DMS53 (cell line): Measurements from ENCODE around the gene PHLPP2.
"Not testable (repeated sequence)": the region's sequence is repeated elsewhere in the genome, so short reads cannot be mapped to it uniquely, and the experiment has no call there.

Source experiments
- DNase-seq: peaks from one replicate; lab custom pipeline; 2025; lab: John Stamatoyannopoulos, UW

The PHLPP2 gene

GRCh38 chr16:71722801-71723536, 1.5 kb downstream of the PHLPP2 start:
- peak; percentile 81 for DNase-seq

- no peak for DNase-seq
These were observed 3.3 kb downstream of the PHLPP2 start for GRCh38 chr16:71721066-71721740.

- no peak for DNase-seq
These were observed 12.0 kb downstream of the PHLPP2 start for GRCh38 chr16:71712501-71712900.

GRCh38 chr16:71711789-71712188, 12.7 kb downstream of the PHLPP2 start:
- no peak for DNase-seq

GRCh38 chr16:71709229-71709781, 15.2 kb downstream of the PHLPP2 start:
- no peak for DNase-seq

DNA sequence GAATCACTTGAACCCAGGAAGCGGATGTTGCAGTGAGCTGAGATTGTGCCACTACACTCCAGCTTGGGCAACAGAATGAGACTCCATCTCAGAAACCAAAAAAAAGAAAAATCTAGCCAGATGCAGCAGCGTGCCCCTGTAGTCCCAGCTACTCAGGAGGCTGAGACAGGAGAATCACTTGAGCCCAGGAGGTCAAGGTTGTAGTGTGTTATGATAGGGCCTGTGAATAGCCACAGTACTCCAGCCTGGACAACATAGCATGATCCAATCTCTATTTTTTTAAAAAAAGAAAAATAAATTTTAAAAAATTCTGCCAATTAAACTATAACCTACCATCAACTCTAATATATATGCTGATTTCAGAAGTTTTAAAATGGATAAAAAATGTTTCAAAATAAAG, 15.8 kb downstream of the PHLPP2 start:
- DNase-seq, result no peak

GRCh38 chr16:71707199-71707598, 17.3 kb downstream of the PHLPP2 start:
- DNase-seq, result no peak

DNA sequence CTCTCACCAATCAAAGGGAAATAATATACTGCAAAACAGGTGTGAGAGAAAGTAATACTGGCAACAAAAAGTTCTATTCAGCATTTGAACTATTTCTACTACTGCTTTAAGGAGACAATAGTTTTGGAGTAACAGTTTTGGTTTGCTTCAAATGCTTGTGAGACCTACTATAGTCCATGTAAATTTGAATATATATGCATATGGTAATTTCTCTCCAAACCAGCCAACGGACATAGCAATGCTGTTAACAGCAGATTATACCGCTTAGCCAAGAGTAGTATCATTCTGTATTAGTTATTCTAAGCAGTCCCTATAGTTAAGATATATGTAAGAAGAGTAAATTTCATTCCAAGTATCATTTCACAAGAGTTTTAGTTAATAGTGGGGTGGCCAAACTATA, 18.5 kb downstream of the PHLPP2 start:
- no peak for DNase-seq

DNA sequence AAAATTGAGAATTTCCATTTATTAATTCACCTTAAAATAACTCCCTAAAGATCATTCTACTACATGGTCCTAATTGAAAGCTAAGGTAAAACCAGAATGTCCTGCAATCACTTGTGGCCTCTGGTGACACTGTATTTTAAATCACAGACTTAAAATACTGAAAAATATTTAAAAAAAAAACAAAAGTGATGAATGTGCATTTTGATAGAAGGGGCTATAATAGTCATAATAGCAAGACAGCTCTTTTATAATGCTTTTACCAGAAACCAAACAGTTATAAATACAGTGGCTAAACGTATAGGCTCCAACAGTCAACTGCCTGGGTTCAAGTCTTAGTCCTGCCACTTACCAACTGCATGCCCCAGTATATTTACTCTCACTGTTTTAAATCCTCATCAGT, 21.2 kb downstream of the PHLPP2 start:
- DNase-seq, result no peak

DNA sequence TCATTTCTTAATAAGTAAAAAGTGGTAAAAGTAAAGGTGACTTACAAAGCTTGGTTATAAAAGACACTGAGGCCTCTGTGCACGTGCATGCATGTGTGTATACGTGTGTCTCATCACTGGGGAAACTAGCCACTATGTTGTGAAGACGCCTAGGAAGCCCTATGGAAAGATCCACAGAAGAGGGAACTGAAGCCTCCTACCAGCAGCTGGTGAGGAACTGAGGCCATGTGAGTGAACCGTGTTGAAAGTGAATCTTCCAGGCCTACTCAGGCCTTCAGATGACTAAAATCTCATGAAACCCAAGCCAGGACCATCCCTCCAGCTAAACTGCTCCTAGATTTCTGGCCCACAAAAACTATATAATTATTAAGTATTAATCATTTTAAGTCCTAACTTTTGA, 23.7 kb downstream of the PHLPP2 start:
- no peak for DNase-seq

- no peak for DNase-seq
These were observed 26.0 kb downstream of the PHLPP2 start for GRCh38 chr16:71698491-71698890.

- DNase-seq, result no peak
These were observed 31.3 kb downstream of the PHLPP2 start for GRCh38 chr16:71693164-71693563.

DNA sequence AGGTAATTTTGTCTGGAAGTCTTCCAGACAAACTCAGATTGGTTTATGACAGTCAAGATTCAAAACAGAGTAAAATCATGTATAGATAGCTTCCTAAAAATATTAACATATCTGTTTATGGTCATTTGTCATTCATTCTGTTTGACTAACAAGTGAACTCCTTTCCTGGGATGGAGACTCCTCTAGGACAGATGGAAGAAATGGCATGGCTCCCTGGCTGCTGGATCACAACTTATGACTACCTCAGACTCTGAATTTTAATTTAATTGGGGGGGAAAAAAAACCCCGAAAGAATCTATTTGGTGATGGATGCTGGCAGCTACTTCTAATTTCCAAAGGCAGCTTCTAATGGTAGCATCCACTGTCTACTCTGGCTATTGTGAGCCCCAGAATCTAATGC, 34.6 kb downstream of the PHLPP2 start:
- DNase-seq, result no peak

DNA sequence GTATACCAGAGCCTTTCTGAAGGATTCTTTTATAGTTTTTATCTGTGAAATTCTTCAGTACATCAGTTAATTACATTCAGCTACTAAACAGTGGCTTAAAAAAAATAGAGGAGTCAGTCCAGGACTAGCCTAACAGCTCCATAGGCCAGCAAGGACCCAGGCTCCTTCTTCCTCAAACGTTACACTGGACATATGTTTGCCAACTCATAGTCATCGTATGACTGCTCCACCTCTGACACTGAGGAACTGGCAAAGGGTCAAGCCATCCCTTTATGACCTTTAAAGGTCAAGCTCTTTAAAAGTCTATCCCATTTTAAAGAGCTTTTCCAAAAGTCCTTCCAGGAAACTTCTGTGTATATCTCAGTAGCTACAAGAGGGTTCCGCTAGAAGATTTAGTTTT, 36.6 kb downstream of the PHLPP2 start:
- no peak for DNase-seq

DNA sequence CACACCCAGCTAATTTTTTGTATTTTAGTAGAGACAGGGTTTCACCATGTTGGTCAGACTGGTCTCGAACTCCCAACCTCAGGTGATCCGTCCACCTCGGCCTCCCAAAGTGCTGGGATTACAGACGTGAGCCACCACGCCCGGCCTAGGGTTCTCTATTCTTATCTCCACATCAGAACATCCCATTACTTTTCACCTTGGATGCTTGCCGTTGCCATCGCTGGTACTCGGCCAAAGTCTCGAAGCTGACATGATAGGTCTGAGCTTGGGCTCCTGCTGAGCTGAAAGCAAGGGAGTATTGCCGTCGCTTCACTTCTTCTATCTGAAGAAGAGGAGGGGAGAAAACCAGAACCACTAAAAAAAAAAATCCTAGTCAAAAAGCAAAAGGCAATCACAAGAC, 40.2 kb downstream of the PHLPP2 start:
- not testable (repeated sequence) for DNase-seq

DNA sequence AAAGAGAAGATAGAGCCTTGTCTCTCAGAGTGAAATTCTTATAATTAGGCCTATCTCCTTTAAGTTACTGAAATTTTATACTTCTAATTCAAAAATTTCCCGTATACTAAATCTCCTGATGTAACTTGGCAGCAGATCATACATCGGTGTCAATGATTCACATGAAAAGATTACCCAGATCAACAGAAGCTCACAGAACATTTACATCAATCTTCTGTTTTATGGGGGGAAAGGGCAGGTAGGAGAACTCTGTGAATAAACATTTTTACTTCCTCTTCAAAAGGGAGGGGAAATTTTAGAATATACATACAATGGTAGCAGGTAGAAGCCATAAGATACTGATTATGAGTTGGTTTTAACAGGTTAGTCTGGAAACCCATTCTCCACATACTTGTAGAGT, 43.1 kb downstream of the PHLPP2 start:
- no peak for DNase-seq

- no peak for DNase-seq
These were observed 48.3 kb downstream of the PHLPP2 start for GRCh38 chr16:71676236-71676635.

- no peak for DNase-seq
These were observed 49.1 kb downstream of the PHLPP2 start for GRCh38 chr16:71675380-71675779.

DNA sequence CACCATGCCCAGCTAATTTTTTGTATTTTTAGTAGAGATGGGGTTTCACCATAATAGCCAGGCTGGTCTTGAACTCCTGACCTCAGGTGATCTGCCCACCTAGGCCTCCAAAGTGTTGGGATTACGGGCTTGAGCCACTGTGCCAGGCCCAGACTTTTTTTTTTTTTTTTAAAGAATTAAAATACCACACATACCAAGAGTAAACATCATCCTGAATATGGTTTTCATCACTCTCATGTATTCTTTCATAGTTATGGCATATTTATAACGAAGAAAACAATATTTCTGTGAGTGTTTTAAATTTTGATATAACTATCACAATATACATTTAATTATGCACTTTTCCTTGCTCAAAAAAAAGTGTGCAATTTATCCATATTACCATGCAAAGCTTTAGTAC, 50.3 kb downstream of the PHLPP2 start:
- no peak for DNase-seq

DNA sequence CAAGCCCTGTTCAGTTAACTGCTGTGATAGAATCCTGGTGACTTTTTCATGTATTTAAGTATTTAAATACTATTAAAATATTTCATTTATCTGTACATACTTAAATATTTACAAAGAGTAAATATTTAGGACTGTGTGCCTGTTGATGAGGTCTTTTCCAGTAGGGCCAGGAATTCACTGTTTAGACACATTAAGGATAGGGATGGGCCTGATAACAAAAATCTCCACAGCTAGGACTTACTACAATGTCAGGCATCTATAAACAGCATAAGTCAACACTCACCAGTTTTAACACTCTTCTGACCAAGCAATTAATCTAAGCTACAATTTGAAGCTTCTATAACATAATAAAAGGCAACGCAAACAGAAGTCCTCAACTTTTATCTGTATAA, 50.9 kb downstream of the PHLPP2 start:
- DNase-seq, result no peak

- DNase-seq, result no peak
These were observed 51.5 kb downstream of the PHLPP2 start for GRCh38 chr16:71672803-71673581.

- DNase-seq, result peak; percentile 32
These were observed 52.4 kb downstream of the PHLPP2 start for GRCh38 chr16:71672125-71672524.

GRCh38 chr16:71671165-71671564, 53.3 kb downstream of the PHLPP2 start:
- no peak for DNase-seq
